K562 (cell line): ENCODE measurements around the gene CHD3. TPM values are rescaled to one million over a fixed set of nuclear protein-coding genes. Genes with fewer than 3 reads are reported as not detected.

ENCODE experiments used
- BACH1 ChIP-seq: fragments of 200-800 bp; sonication (Bioruptor generic); IDR thresholded peaks from 2 replicates; pipeline ENCODE4 v1.6.1; 2016; ENCODE audit warnings: missing genetic modification characterization, missing compliant biosample characterization
- BHLHE40 ChIP-seq: IDR thresholded peaks from 2 replicates; pipeline ENCODE4 v1.6.1; 2011; ENCODE audit warnings: low read length, improper control_type of control experiment
- CCAR2 ChIP-seq: fragments of 200-400 bp; formaldehyde crosslinking; IDR thresholded peaks from 2 replicates; pipeline ENCODE4 v1.6.1; 2017; ENCODE audit warnings: mild to moderate bottlenecking, low read depth, low read length
- CEBPB ChIP-seq: fragments of 450-650 bp; IDR thresholded peaks from 2 replicates; pipeline ENCODE4 v1.6.1; 2016; ENCODE audit warnings: missing genetic modification characterization, missing compliant biosample characterization
- RAD21 ChIP-seq, 2 experiments: fragments of 250-450 bp in 1 of 2; fragments of 450-650 bp in 1 of 2; sonication (Bioruptor Pico) in 1 of 2; formaldehyde crosslinking in 1 of 2; IDR thresholded peaks in 1 of 2; conservative IDR thresholded peaks in 1 of 2; 2 replicates each; pipeline versions ENCODE4 v1.4.0 to v1.8.0; 2020 to 2022; ENCODE audit warnings: mild to moderate bottlenecking in 2 of 2, moderate library complexity in 1 of 2
- TEAD4 ChIP-seq, 2 experiments: sonication (generic) in 1 of 2; formaldehyde crosslinking in 1 of 2; IDR thresholded peaks; 2 replicates each; pipeline versions ENCODE4 v1.6.1 to v1.8.0; 2012 to 2022; ENCODE audit warnings: borderline replicate concordance in 1 of 2, inconsistent platforms in 1 of 2, low read length in 1 of 2, mild to moderate bottlenecking in 1 of 2, missing genetic modification reagents in 1 of 2
- ZEB2 ChIP-seq: fragments of 450-650 bp; IDR thresholded peaks from 2 replicates; pipeline ENCODE4 v1.6.1; 2016
- polyA plus RNA-seq, 8 experiments: library from polyadenylated mRNA; depleted of rRNA in 4 of 8; stranded (reverse) in 5 of 8; unstranded in 3 of 8; fragments of >200 nt; fragmentation: Nextera tagmentation in 2 of 8; fragmentation: Illumina TruSeq in 1 of 8; extraction: Ambion mirVana in 2 of 8; extraction: Trizol in 1 of 8; gene quantifications; 2 replicates each; pipeline versions ENCODE4 v1.2.1 to v1.2.3, GENCODE V29; 2011 to 2014; ENCODE audit warnings: inconsistent platforms in 1 of 8, missing spikeins in 1 of 8
- total RNA-seq, 7 experiments: library from RNA; depleted of rRNA in 6 of 7; stranded (reverse); fragments of >200 nt in 6 of 7; fragmentation: Illumina TruSeq in 2 of 7; extraction: Trizol in 2 of 7; gene quantifications; 2 replicates each; pipeline versions ENCODE4 v1.2.1 to v1.2.3, GENCODE V29; 2011 to 2021; ENCODE audit warnings: low replicate concordance in 1 of 7
- TF ChIP-seq, protein P1 (sequence below), 2 experiments: fragments of 450-650 bp; formaldehyde crosslinking in 1 of 2; IDR thresholded peaks; 2 replicates each; pipeline versions ENCODE4 v1.4.0 to v1.6.1; 2014 to 2020; ENCODE audit warnings: mild to moderate bottlenecking in 2 of 2, borderline replicate concordance in 1 of 2, low read depth in 1 of 2
- TF ChIP-seq, protein P2 (sequence below), 2 experiments: fragments of 450-650 bp; IDR thresholded peaks; 2 replicates each; pipeline ENCODE4 v1.6.1; 2016
- TF ChIP-seq, protein P3 (sequence below): fragments of 450-650 bp; formaldehyde crosslinking; IDR thresholded peaks from 2 replicates; pipeline ENCODE4 v1.4.0; 2020; ENCODE audit warnings: mild to moderate bottlenecking, moderate library complexity
- TF ChIP-seq, protein P4 (sequence below): sonication (generic); formaldehyde crosslinking; IDR thresholded peaks from 2 replicates; pipeline ENCODE4 v1.9.0; 2022; ENCODE audit warnings: mild to moderate bottlenecking, missing genetic modification reagents
- TF ChIP-seq, protein P5 (sequence below): fragments of 250-450 bp; sonication (Bioruptor Pico); IDR thresholded peaks from 2 replicates; pipeline ENCODE4 v1.8.0; 2022; ENCODE audit warnings: inconsistent platforms, mild to moderate bottlenecking, moderate library complexity, borderline replicate concordance

Gene CHD3
- total and polyA plus RNA-seq, 9 of the 15 experiments (the other 6 are each of a cell fraction or from before 2014, with no cell fraction given): 0.39 to 38.2 (median 21.2) TPM

DNA sequence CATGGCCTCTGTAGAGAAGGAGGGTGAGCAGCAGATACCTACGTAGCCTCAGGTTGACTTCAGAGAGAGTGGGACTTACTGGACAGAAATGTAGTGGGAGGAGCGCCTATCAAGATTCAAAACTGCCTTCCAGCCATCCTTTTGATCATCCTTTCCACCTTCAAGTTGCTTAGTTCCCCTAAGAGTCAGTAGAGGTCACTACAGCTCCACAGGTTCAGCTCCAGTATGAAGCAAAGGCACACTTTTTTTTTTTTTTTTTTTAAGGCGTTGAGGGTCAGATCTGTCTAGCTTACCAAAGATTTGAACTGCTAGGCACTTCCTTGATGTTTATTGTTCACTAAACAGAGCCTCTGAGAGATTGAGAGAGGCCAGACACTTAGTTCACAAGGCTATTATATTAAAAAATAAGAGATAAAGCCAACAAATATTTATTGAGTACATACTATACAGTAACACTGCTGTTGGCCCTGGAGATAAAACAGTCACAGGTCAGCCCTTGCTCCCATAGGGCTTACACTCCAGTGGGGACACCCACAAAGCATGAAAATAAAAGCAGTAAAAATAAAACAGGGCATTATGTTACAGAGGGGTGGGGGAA is 24.4 kb downstream of the CHD3 start (continued):
- TF ChIP-seq, protein P1, sequence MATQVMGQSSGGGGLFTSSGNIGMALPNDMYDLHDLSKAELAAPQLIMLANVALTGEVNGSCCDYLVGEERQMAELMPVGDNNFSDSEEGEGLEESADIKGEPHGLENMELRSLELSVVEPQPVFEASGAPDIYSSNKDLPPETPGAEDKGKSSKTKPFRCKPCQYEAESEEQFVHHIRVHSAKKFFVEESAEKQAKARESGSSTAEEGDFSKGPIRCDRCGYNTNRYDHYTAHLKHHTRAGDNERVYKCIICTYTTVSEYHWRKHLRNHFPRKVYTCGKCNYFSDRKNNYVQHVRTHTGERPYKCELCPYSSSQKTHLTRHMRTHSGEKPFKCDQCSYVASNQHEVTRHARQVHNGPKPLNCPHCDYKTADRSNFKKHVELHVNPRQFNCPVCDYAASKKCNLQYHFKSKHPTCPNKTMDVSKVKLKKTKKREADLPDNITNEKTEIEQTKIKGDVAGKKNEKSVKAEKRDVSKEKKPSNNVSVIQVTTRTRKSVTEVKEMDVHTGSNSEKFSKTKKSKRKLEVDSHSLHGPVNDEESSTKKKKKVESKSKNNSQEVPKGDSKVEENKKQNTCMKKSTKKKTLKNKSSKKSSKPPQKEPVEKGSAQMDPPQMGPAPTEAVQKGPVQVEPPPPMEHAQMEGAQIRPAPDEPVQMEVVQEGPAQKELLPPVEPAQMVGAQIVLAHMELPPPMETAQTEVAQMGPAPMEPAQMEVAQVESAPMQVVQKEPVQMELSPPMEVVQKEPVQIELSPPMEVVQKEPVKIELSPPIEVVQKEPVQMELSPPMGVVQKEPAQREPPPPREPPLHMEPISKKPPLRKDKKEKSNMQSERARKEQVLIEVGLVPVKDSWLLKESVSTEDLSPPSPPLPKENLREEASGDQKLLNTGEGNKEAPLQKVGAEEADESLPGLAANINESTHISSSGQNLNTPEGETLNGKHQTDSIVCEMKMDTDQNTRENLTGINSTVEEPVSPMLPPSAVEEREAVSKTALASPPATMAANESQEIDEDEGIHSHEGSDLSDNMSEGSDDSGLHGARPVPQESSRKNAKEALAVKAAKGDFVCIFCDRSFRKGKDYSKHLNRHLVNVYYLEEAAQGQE (IDR thresholded peaks at IDR 0.05; ENCODE audit: borderline replicate concordance): peak; percentile 76
- TF ChIP-seq, protein P1 (CRISPR knock-in tag; IDR thresholded peaks at IDR 0.05; ENCODE audit: low read depth): no peak
- peak; percentile 16; the same call in 1 of the 2 replicates for TF ChIP-seq CEBPB (tag)
- TF ChIP-seq CCAR2: no peak
- TF ChIP-seq, protein P2, sequence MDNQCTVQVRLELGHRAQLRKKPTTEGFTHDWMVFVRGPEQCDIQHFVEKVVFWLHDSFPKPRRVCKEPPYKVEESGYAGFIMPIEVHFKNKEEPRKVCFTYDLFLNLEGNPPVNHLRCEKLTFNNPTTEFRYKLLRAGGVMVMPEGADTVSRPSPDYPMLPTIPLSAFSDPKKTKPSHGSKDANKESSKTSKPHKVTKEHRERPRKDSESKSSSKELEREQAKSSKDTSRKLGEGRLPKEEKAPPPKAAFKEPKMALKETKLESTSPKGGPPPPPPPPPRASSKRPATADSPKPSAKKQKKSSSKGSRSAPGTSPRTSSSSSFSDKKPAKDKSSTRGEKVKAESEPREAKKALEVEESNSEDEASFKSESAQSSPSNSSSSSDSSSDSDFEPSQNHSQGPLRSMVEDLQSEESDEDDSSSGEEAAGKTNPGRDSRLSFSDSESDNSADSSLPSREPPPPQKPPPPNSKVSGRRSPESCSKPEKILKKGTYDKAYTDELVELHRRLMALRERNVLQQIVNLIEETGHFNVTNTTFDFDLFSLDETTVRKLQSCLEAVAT (IDR thresholded peaks at IDR 0.05): no peak
- TF ChIP-seq, protein P3, sequence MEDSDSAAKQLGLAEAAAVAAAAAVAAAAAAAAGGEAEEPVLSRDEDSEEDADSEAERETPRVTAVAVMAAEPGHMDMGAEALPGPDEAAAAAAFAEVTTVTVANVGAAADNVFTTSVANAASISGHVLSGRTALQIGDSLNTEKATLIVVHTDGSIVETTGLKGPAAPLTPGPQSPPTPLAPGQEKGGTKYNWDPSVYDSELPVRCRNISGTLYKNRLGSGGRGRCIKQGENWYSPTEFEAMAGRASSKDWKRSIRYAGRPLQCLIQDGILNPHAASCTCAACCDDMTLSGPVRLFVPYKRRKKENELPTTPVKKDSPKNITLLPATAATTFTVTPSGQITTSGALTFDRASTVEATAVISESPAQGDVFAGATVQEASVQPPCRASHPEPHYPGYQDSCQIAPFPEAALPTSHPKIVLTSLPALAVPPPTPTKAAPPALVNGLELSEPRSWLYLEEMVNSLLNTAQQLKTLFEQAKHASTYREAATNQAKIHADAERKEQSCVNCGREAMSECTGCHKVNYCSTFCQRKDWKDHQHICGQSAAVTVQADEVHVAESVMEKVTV (CRISPR knock-in tag): peak; percentile 67; the same call in 1 of the 2 replicates
- peak; percentile 77 to 82 for TF ChIP-seq RAD21 (CRISPR knock-in tag; conservative IDR thresholded peaks at IDR 0.05 in 1 of 2, IDR thresholded peaks at IDR 0.05 in 1 of 2)
- 0 out of 2 replicates have a peak, but pooled peaks have one; percentile 17 for TF ChIP-seq TEAD4 (IDR thresholded peaks at IDR 0.05; ENCODE audit: low read length)
- TF ChIP-seq TEAD4 (CRISPR knock-in tag; IDR thresholded peaks at IDR 0.05; ENCODE audit: borderline replicate concordance): no peak
- TF ChIP-seq BACH1 (tag): no peak
- TF ChIP-seq, protein P4, sequence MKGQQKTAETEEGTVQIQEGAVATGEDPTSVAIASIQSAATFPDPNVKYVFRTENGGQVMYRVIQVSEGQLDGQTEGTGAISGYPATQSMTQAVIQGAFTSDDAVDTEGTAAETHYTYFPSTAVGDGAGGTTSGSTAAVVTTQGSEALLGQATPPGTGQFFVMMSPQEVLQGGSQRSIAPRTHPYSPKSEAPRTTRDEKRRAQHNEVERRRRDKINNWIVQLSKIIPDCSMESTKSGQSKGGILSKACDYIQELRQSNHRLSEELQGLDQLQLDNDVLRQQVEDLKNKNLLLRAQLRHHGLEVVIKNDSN (CRISPR knock-in tag): no peak
- TF ChIP-seq BHLHE40: 0 out of 2 replicates have a peak, but pooled peaks have one; percentile 15
- 0 out of 2 replicates have a peak, but pooled peaks have one; percentile 35 for TF ChIP-seq ZEB2
- TF ChIP-seq, protein P5, sequence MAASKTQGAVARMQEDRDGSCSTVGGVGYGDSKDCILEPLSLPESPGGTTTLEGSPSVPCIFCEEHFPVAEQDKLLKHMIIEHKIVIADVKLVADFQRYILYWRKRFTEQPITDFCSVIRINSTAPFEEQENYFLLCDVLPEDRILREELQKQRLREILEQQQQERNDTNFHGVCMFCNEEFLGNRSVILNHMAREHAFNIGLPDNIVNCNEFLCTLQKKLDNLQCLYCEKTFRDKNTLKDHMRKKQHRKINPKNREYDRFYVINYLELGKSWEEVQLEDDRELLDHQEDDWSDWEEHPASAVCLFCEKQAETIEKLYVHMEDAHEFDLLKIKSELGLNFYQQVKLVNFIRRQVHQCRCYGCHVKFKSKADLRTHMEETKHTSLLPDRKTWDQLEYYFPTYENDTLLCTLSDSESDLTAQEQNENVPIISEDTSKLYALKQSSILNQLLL (CRISPR knock-in tag): no peak
